Right atrium auricular region (tissue), 2 donors: ENCODE measurements around the gene JCAD. TPM values are rescaled to one million over a fixed set of nuclear protein-coding genes. Genes with fewer than 3 reads are reported as not detected.
A peak's percentile ranks its signal among the peaks of the same experiment; 100 is the strongest.

ENCODE experiments used
- DNase-seq: peaks from one replicate; pipeline ENCODE4 v3.0.0-alpha.2; 2019; ENCODE audit warnings: low spot score
- H3K27ac ChIP-seq, 2 donors: fragments of 200-600 bp; sonication (generic); 1 replicate in 1 of 2; 2 replicates in 1 of 2; pipeline ENCODE4 v1.5.1; 2016 to 2019
- H3K27me3 ChIP-seq, 2 donors: fragments of 200-600 bp; sonication (generic); one replicate each; pipeline versions ENCODE4 v1.5.1 to v1.6.0; 2017 to 2019
- H3K36me3 ChIP-seq: fragments of 200-600 bp; sonication (generic); one replicate; pipeline ENCODE4 v1.5.1; 2016
- H3K4me1 ChIP-seq, 2 donors: fragments of 200-600 bp; sonication (generic); one replicate each; pipeline versions ENCODE4 v1.5.1 to v1.6.0; 2017 to 2019
- H3K4me3 ChIP-seq, 2 donors: fragments of 200-600 bp; sonication (generic); 1 replicate in 1 of 2; 2 replicates in 1 of 2; pipeline ENCODE4 v1.5.1; 2017 to 2019; ENCODE audit warnings: mild to moderate bottlenecking in 1 of 2, moderate library complexity in 1 of 2
- H3K9me3 ChIP-seq, 2 donors: fragments of 200-600 bp; sonication (generic); one replicate each; pipeline ENCODE4 v1.5.1; 2019
- CTCF ChIP-seq, 2 donors: fragments of 200-600 bp; sonication (generic); IDR thresholded peaks; one replicate each; pipeline ENCODE4 v1.5.1; 2019; ENCODE audit warnings: antibody characterized with exemption in 2 of 2
- total RNA-seq, 2 donors: library from RNA; depleted of rRNA; stranded (reverse); fragments of >200 nt; gene quantifications; one replicate each; pipeline ENCODE4 v1.1.0, GENCODE V29; 2016

The JCAD gene
- total RNA-seq, 2 donors from 2014 or later: 34.1 to 39.8 TPM

GRCh38 chr10:30096564-30096963, 37.2 kb upstream of the JCAD start:
- H3K36me3 ChIP-seq: no peaks in the 10 kb centered on the region
- TF ChIP-seq CTCF (IDR thresholded peaks at IDR 0.05): no peak
- H3K4me3 ChIP-seq: no peak overlapping the region

GRCh38 chr10:30095631-30096422, 36.4 kb upstream of the JCAD start:
- peak; percentile 44 for DNase-seq
- Histone ChIP-seq H3K4me1 (no peaks in the 10 kb centered on the region), H3K9me3 (no peaks in the 10 kb centered on the region), H3K36me3 (no peaks in the 10 kb centered on the region), H3K27ac (no peak overlapping the region), H3K4me3 (no peak overlapping the region), H3K27me3 (no peaks in the 10 kb centered on the region)
- no peak for TF ChIP-seq CTCF (IDR thresholded peaks at IDR 0.05)

More at GRCh38 chr10:30096564-30096963, 37.2 kb upstream of the JCAD start:
- Histone ChIP-seq H3K27ac (no peak overlapping the region), H3K27me3 (no peaks in the 10 kb centered on the region), H3K4me1 (no peaks in the 10 kb centered on the region), H3K9me3 (no peaks in the 10 kb centered on the region)
- DNase-seq: no peak

- Histone ChIP-seq H3K27ac (no peak overlapping the region), H3K36me3 (no peaks in the 10 kb centered on the region), H3K27me3 (no peaks in the 10 kb centered on the region), H3K4me1 (no peaks in the 10 kb centered on the region), H3K9me3 (no peaks in the 10 kb centered on the region), H3K4me3 (no peak overlapping the region)
- DNase-seq: no peak
- no peak for TF ChIP-seq CTCF (IDR thresholded peaks at IDR 0.05)
These were observed 35.2 kb upstream of the JCAD start for GRCh38 chr10:30094601-30095000.

GRCh38 chr10:30093303-30093950, 34.0 kb upstream of the JCAD start:
- TF ChIP-seq CTCF (IDR thresholded peaks at IDR 0.05): no peak
- no peak overlapping the region for H3K4me3 ChIP-seq
- DNase-seq: no peak
- H3K27me3 ChIP-seq: no peaks in the 10 kb centered on the region
- no peak overlapping the region for H3K27ac ChIP-seq
- H3K4me1 ChIP-seq: no peaks in the 10 kb centered on the region
- no peaks in the 10 kb centered on the region for H3K9me3 ChIP-seq
- H3K36me3 ChIP-seq: no peaks in the 10 kb centered on the region

- no peak overlapping the region for H3K4me3 ChIP-seq
- H3K27me3 ChIP-seq: no peaks in the 10 kb centered on the region
- no peak for DNase-seq
- no peaks in the 10 kb centered on the region for H3K36me3 ChIP-seq
- no peak overlapping the region for H3K27ac ChIP-seq
- no peaks in the 10 kb centered on the region for H3K4me1 ChIP-seq
- no peak for TF ChIP-seq CTCF (IDR thresholded peaks at IDR 0.05)
- no peaks in the 10 kb centered on the region for H3K9me3 ChIP-seq
These were observed 32.9 kb upstream of the JCAD start for GRCh38 chr10:30092151-30092790.
